OCI-LY1 (cell line): ENCODE data around the gene INPP5J.
"Not testable (repeated sequence)": the region's sequence is repeated elsewhere in the genome, so short reads cannot be mapped to it uniquely, and the experiment has no call there.

Source experiments
- H2AFZ ChIP-seq: fragments of 200-600 bp; sonication (generic), shearing (Covaris generic); 2 replicates; pipeline ENCODE4 v1.6.0; 2014; ENCODE audit warnings: antibody characterized with exemption, mild to moderate bottlenecking, low read length
- H3F3A ChIP-seq: fragments of 200-600 bp; sonication (generic), shearing (Covaris generic); 2 replicates; pipeline ENCODE4 v1.6.0; 2014; ENCODE audit warnings: mild to moderate bottlenecking, antibody characterized with exemption, low read length, moderate library complexity; ENCODE audit not compliant: insufficient read depth
- H3K27ac ChIP-seq: fragments of 200-600 bp; sonication (generic); 2 replicates; pipeline ENCODE4 v1.5.1; 2014; ENCODE audit warnings: low read length, mixed run types, mild to moderate bottlenecking, low read depth; ENCODE audit not compliant: poor library complexity, severe bottlenecking
- H3K27me3 ChIP-seq: fragments of 200-600 bp; sonication (generic); 2 replicates; pipeline ENCODE4 v1.6.0; 2014; ENCODE audit warnings: antibody characterized with exemption, mild to moderate bottlenecking, low read length, moderate library complexity; ENCODE audit not compliant: insufficient read depth
- H3K36me3 ChIP-seq: fragments of 200-600 bp; sonication (generic); 2 replicates; pipeline ENCODE4 v1.6.1; 2014; ENCODE audit warnings: mild to moderate bottlenecking, antibody characterized with exemption, low read length, moderate library complexity, mixed read lengths; ENCODE audit not compliant: insufficient read depth
- H3K4me1 ChIP-seq: fragments of 200-600 bp; sonication (generic); 2 replicates; pipeline ENCODE4 v1.5.1; 2014; ENCODE audit warnings: mild to moderate bottlenecking, low read length, moderate library complexity; ENCODE audit not compliant: insufficient read depth, severe bottlenecking
- H3K4me2 ChIP-seq: fragments of 200-600 bp; sonication (generic), shearing (Covaris generic); 2 replicates; pipeline ENCODE4 v1.6.1; 2014; ENCODE audit warnings: low read length
- H3K4me3 ChIP-seq: fragments of 200-600 bp; sonication (generic); 2 replicates; pipeline ENCODE4 v1.5.1; 2014; ENCODE audit warnings: low read length, low read depth, mild to moderate bottlenecking, mixed read lengths; ENCODE audit not compliant: poor library complexity, severe bottlenecking
- H3K79me2 ChIP-seq: fragments of 200-600 bp; shearing (Covaris generic); 2 replicates; pipeline ENCODE4 v1.6.1; 2016; ENCODE audit warnings: mixed run types, low read length, mixed read lengths; ENCODE audit not compliant: insufficient read depth
- H3K9ac ChIP-seq: fragments of 200-600 bp; sonication (generic), shearing (Covaris generic); 2 replicates; pipeline ENCODE4 v1.6.1; 2014; ENCODE audit warnings: mild to moderate bottlenecking, low read length, mixed read lengths
- H3K9me2 ChIP-seq: fragments of 200-600 bp; sonication (generic), shearing (Covaris generic); 2 replicates; pipeline ENCODE4 v1.6.1; 2014; ENCODE audit warnings: low read depth, mild to moderate bottlenecking, low read length, mixed read lengths
- H3K9me3 ChIP-seq: fragments of 200-600 bp; shearing (Covaris generic); 2 replicates; pipeline ENCODE4 v1.6.1; 2014; ENCODE audit warnings: low read length, mixed read lengths
- H4K20me1 ChIP-seq: fragments of 200-600 bp; sonication (generic), shearing (Covaris generic); 2 replicates; pipeline ENCODE4 v1.6.0; 2016; ENCODE audit warnings: mild to moderate bottlenecking, low read length; ENCODE audit not compliant: insufficient read depth
- CTCF ChIP-seq: fragments of 200-600 bp; sonication (generic), shearing (Covaris generic); IDR thresholded peaks from 2 replicates; pipeline ENCODE4 v1.5.1; 2017; ENCODE audit warnings: mild to moderate bottlenecking, antibody characterized with exemption, low read length, moderate library complexity, mixed read lengths
- EZH2 ChIP-seq: fragments of 200-600 bp; sonication (generic), shearing (Covaris generic); IDR thresholded peaks from 2 replicates; pipeline ENCODE4 v1.8.0; 2017; ENCODE audit warnings: borderline replicate concordance, mixed run types, mild to moderate bottlenecking, antibody characterized with exemption, low read length, moderate library complexity, mixed read lengths

Gene INPP5J

GRCh38 chr22:31094741-31095140, 28.0 kb upstream of the INPP5J start:
- no peak for TF ChIP-seq EZH2
- no peak for TF ChIP-seq CTCF
- Histone ChIP-seq H3K9me2 (no peaks in the 10 kb centered on the region), H3K27ac (no peak overlapping the region), H3K36me3 (no peaks in the 10 kb centered on the region), H3K79me2 (no peaks in the 10 kb centered on the region), H4K20me1 (no peaks in the 10 kb centered on the region), H3K9ac (no peak overlapping the region), H3K4me2 (no peak overlapping the region), H3K4me3 (no peak overlapping the region), H3K4me1 (peaks cover 3% of the 10 kb centered on the region), H2AFZ (no peak overlapping the region), H3K9me3 (no peaks in the 10 kb centered on the region), H3K27me3 (no peaks in the 10 kb centered on the region), H3F3A (no peaks in the 10 kb centered on the region)

- Histone ChIP-seq H3K9me3 (no peaks in the 10 kb centered on the region), H3K27me3 (no peaks in the 10 kb centered on the region), H3K36me3 (no peaks in the 10 kb centered on the region), H3K4me2 (no peak overlapping the region), H3F3A (no peaks in the 10 kb centered on the region), H3K27ac (no peak overlapping the region), H3K9me2 (no peaks in the 10 kb centered on the region), H3K79me2 (no peaks in the 10 kb centered on the region), H4K20me1 (no peaks in the 10 kb centered on the region), H3K4me3 (no peak overlapping the region), H2AFZ (no peak overlapping the region), H3K4me1 (no peaks in the 10 kb centered on the region), H3K9ac (no peak overlapping the region)
- TF ChIP-seq EZH2 (no peak), CTCF (no peak)
These were observed 27.0 kb upstream of the INPP5J start for GRCh38 chr22:31095637-31096249.

GRCh38 chr22:31096657-31097279, 26.0 kb upstream of the INPP5J start:
- Histone ChIP-seq H3F3A (no peaks in the 10 kb centered on the region), H2AFZ (no peak overlapping the region), H3K9me3 (no peaks in the 10 kb centered on the region), H3K9me2 (no peaks in the 10 kb centered on the region), H3K4me2 (no peak overlapping the region), H4K20me1 (no peaks in the 10 kb centered on the region), H3K27me3 (no peaks in the 10 kb centered on the region), H3K9ac (no peak overlapping the region), H3K36me3 (no peaks in the 10 kb centered on the region), H3K4me3 (no peak overlapping the region), H3K27ac (no peak overlapping the region), H3K79me2 (no peaks in the 10 kb centered on the region), H3K4me1 (no peaks in the 10 kb centered on the region)
- no peak for TF ChIP-seq EZH2
- no peak for TF ChIP-seq CTCF

GRCh38 chr22:31097539-31097938, 25.2 kb upstream of the INPP5J start:
- H3K9me2 ChIP-seq, H4K20me1 ChIP-seq, H3F3A ChIP-seq, H3K4me1 ChIP-seq, H3K36me3 ChIP-seq, H3K9ac ChIP-seq, H3K9me3 ChIP-seq, H2AFZ ChIP-seq, H3K4me3 ChIP-seq, H3K27me3 ChIP-seq, H3K27ac ChIP-seq, H3K79me2 ChIP-seq, H3K4me2 ChIP-seq: not testable (repeated sequence)
